GM12864 (cell line): ENCODE data around the gene MIEF2.

Experiments used
- DNase-seq: peaks from one replicate; pipeline ENCODE4 v3.0.0-alpha.2; 2011; ENCODE audit warnings: low read depth
- H3K4me3 ChIP-seq: 2 replicates; pipeline ENCODE4 v1.5.1; 2011; ENCODE audit warnings: mild to moderate bottlenecking, low read depth, low read length, control low read depth
- CTCF ChIP-seq: IDR thresholded peaks from 2 replicates; pipeline ENCODE4 v1.5.1; 2011; ENCODE audit warnings: low read depth, mild to moderate bottlenecking, moderate library complexity, low read length, control low read depth, inconsistent platforms; ENCODE audit errors: missing control alignments

Gene MIEF2

GRCh38 chr17:18229771-18230170, 30.7 kb upstream of the MIEF2 start:
- no peak for DNase-seq
- no peak for TF ChIP-seq CTCF
- H3K4me3 ChIP-seq = no peak overlapping the region

GRCh38 chr17:18230288-18231141, 29.9 kb upstream of the MIEF2 start:
- TF ChIP-seq CTCF = no peak
- H3K4me3 ChIP-seq = no peak overlapping the region
- DNase-seq = no peak

- TF ChIP-seq CTCF = no peak
- no peak for DNase-seq
- H3K4me3 ChIP-seq = no peak overlapping the region
These were observed 29.3 kb upstream of the MIEF2 start for GRCh38 chr17:18231164-18231563.

- TF ChIP-seq CTCF = no peak
- DNase-seq = no peak
- H3K4me3 ChIP-seq = no peak overlapping the region
These were observed 26.5 kb upstream of the MIEF2 start for GRCh38 chr17:18233803-18234518.

- no peak for DNase-seq
- TF ChIP-seq CTCF = no peak
- no peak overlapping the region for H3K4me3 ChIP-seq
These were observed 25.5 kb upstream of the MIEF2 start for GRCh38 chr17:18234853-18235380.

- no peak overlapping the region for H3K4me3 ChIP-seq
- no peak for DNase-seq
- TF ChIP-seq CTCF = no peak
These were observed 24.7 kb upstream of the MIEF2 start for GRCh38 chr17:18235743-18236256.
